HL-60 (cell line): Measurements from ENCODE around the gene ADAMTS17.

ENCODE experiments used
- POLR2AphosphoS5 ChIP-seq: IDR thresholded peaks from 2 replicates; pipeline ENCODE4 v1.6.1; 2012; ENCODE audit warnings: low read depth
- TF ChIP-seq, protein P1 (sequence below): IDR thresholded peaks from one replicate; pipeline ENCODE4 v1.5.1; 2011; ENCODE audit warnings: low read length, control low read depth, inconsistent platforms; ENCODE audit not compliant: insufficient read depth
- TF ChIP-seq, protein P2 (sequence below): IDR thresholded peaks from 2 replicates; pipeline ENCODE4 v1.6.1; 2012; ENCODE audit warnings: low read depth; ENCODE audit not compliant: insufficient replicate concordance

- TF ChIP-seq, protein P1, sequence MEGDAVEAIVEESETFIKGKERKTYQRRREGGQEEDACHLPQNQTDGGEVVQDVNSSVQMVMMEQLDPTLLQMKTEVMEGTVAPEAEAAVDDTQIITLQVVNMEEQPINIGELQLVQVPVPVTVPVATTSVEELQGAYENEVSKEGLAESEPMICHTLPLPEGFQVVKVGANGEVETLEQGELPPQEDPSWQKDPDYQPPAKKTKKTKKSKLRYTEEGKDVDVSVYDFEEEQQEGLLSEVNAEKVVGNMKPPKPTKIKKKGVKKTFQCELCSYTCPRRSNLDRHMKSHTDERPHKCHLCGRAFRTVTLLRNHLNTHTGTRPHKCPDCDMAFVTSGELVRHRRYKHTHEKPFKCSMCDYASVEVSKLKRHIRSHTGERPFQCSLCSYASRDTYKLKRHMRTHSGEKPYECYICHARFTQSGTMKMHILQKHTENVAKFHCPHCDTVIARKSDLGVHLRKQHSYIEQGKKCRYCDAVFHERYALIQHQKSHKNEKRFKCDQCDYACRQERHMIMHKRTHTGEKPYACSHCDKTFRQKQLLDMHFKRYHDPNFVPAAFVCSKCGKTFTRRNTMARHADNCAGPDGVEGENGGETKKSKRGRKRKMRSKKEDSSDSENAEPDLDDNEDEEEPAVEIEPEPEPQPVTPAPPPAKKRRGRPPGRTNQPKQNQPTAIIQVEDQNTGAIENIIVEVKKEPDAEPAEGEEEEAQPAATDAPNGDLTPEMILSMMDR, result no peak
- no peak for TF ChIP-seq POLR2AphosphoS5
- TF ChIP-seq, protein P2, sequence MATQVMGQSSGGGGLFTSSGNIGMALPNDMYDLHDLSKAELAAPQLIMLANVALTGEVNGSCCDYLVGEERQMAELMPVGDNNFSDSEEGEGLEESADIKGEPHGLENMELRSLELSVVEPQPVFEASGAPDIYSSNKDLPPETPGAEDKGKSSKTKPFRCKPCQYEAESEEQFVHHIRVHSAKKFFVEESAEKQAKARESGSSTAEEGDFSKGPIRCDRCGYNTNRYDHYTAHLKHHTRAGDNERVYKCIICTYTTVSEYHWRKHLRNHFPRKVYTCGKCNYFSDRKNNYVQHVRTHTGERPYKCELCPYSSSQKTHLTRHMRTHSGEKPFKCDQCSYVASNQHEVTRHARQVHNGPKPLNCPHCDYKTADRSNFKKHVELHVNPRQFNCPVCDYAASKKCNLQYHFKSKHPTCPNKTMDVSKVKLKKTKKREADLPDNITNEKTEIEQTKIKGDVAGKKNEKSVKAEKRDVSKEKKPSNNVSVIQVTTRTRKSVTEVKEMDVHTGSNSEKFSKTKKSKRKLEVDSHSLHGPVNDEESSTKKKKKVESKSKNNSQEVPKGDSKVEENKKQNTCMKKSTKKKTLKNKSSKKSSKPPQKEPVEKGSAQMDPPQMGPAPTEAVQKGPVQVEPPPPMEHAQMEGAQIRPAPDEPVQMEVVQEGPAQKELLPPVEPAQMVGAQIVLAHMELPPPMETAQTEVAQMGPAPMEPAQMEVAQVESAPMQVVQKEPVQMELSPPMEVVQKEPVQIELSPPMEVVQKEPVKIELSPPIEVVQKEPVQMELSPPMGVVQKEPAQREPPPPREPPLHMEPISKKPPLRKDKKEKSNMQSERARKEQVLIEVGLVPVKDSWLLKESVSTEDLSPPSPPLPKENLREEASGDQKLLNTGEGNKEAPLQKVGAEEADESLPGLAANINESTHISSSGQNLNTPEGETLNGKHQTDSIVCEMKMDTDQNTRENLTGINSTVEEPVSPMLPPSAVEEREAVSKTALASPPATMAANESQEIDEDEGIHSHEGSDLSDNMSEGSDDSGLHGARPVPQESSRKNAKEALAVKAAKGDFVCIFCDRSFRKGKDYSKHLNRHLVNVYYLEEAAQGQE, result no peak
Measured at GRCh38 chr15:100172356-100173024, 169.3 kb downstream of the ADAMTS17 start.
